NT2/D1 (cell line): ENCODE results near the gene CA12.

Experiments used
- SUZ12 ChIP-seq: IDR thresholded peaks from 2 replicates; pipeline ENCODE4 v1.6.1; 2011; ENCODE audit not compliant: insufficient read length, insufficient read depth; ENCODE audit errors: extremely low read depth
- YY1 ChIP-seq: IDR thresholded peaks from 2 replicates; pipeline ENCODE4 v1.6.1; 2011; ENCODE audit not compliant: insufficient read length, insufficient read depth
- ZNF274 ChIP-seq: IDR thresholded peaks from 2 replicates; pipeline ENCODE4 v1.6.1; 2011; ENCODE audit warnings: mild to moderate bottlenecking, low read depth, low read length

- TF ChIP-seq ZNF274 (no peak), YY1 (no peak), SUZ12 (no peak)
Observed at GRCh38 chr15:63403254-63403945, 21.8 kb upstream of the CA12 start.
